H7 (cell line): ENCODE measurements around the gene SPDYE16. TPM values are rescaled to one million over a fixed set of nuclear protein-coding genes. Genes with fewer than 3 reads are reported as not detected.
"Not testable (repeated sequence)": the region's sequence is repeated elsewhere in the genome, so short reads cannot be mapped to it uniquely, and the experiment has no call there.

Source experiments
- DNase-seq: peaks from one replicate; pipeline ENCODE4 v3.0.0; 2012
- H3K27me3 ChIP-seq: 2 replicates; pipeline ENCODE4 v1.6.0; 2011; ENCODE audit warnings: mild to moderate bottlenecking, low read length; ENCODE audit not compliant: control insufficient read depth, insufficient read depth
- H3K36me3 ChIP-seq: replicated peaks from 2 replicates; pipeline ENCODE4 v1.5.1; 2011; ENCODE audit warnings: low read length; ENCODE audit not compliant: control insufficient read depth, insufficient read depth
- H3K4me3 ChIP-seq: 2 replicates; pipeline ENCODE4 v1.5.1; 2011; ENCODE audit warnings: low read depth, mild to moderate bottlenecking, control low read depth, low read length, moderate library complexity; ENCODE audit not compliant: insufficient read depth
- total RNA-seq: library from RNA; depleted of rRNA; stranded (reverse); fragments of >200 nt; shearing (Covaris generic); gene quantifications from 2 replicates; pipeline ENCODE4 v1.2.3, GENCODE V29; 2014

The SPDYE16 gene
- total RNA-seq, 1 experiment from 2014 or later = not detected

DNA sequence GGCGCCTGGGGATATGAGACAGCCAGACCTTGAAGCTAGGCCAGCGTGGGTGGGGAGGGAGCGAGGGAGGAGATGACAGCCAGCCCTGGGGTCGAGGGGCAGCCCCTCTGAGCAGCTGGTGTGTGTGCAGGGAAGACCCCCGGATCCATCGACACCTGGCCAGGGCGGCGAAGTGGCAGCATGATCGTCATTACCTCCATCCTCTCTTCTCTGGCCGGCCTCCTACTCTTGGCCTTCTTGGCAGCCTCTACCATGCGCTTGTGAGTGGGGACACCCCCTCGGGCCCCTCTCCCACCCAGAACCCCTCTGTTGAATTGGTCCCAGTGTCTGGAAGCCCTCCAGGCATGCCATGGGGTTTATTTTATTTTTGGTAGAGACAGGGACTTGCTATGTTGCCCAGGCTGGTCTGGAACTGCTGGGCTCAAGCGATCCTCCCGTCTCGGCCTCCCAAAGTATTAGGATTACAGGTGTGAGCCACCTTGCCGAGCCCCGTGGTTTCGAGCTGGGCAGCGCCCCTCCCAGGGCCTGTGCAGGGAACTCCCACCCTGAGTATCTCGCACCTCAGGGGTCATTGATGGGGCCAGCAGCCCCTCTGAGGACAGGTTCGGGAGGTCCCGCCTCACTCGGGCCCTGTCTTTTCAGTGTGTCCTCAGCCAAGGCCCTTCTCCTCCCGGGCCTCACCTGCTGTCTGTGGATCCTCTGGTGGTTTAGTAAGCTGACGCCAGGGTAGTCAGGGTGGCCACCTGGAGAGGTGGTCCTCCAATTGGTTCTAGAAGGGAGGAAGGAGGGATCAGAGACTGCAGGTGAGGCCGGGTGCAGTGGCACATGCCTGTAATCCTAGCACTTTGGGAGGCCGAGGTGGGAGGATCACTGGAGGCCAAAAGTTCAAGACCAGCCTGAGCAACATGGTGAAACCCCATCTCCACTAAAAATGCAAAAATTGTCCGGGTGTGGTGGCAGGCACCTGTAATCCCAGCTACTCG is 29.0 kb downstream of the SPDYE16 start:
- peak; percentile 55 for DNase-seq

DNA sequence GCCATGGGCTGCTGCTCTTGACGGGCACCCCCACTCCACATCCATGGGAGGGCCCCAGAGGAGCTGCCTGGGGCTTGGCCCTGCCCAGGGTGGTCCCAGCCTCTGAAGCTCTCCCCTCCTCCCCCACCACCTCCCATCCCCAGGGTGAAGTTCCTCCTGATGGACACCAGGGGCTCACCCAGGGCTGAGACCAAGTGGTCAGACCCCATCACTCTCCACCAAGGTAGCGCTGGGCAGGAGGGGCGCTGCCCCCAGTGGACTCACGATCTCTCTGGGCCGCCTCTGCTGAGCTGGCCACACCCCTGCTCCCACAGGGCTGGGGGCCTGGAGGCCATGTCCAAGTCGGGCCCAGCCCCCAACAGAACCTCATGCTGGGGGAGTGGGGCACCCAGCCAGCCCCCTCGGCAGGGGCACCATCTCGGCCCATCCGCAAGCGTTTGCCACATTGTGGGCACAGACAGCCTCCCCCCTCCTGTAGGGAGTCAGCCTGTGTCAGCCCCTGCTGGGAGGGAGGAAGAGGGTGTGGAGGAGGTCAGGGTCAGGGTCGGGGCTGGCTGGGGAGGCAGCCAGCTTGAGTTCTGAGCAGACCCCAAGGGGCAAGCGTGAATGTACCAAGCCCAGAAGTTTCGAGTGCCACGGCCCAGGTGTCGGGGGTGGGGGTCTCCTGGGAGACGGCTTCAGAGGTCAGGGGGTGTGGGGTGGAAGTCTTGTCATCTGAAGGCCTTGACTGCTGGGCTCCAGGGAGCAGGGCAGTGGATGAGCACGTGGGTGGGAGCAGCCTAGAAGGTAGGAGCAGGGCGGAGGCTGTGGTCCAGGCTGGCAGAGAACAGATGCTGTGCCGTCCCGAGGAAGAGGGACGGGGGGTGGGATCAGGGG is 29.9 kb downstream of the SPDYE16 start:
- H3K27me3 ChIP-seq = no peaks in the 10 kb centered on the region
- no peaks in the 10 kb centered on the region for H3K36me3 ChIP-seq
- H3K4me3 ChIP-seq = no peak overlapping the region
- DNase-seq = peak; percentile 89

More for the DNA sequence above, 29.0 kb downstream of the SPDYE16 start:
- Histone ChIP-seq H3K36me3 (no peaks in the 10 kb centered on the region), H3K27me3 (no peaks in the 10 kb centered on the region), H3K4me3 (no peak overlapping the region)

GRCh38 chr7:76511911-76512885 is 30.9 kb downstream of the SPDYE16 start:
- H3K4me3 ChIP-seq, H3K27me3 ChIP-seq, H3K36me3 ChIP-seq, DNase-seq: not testable (repeated sequence)

DNA sequence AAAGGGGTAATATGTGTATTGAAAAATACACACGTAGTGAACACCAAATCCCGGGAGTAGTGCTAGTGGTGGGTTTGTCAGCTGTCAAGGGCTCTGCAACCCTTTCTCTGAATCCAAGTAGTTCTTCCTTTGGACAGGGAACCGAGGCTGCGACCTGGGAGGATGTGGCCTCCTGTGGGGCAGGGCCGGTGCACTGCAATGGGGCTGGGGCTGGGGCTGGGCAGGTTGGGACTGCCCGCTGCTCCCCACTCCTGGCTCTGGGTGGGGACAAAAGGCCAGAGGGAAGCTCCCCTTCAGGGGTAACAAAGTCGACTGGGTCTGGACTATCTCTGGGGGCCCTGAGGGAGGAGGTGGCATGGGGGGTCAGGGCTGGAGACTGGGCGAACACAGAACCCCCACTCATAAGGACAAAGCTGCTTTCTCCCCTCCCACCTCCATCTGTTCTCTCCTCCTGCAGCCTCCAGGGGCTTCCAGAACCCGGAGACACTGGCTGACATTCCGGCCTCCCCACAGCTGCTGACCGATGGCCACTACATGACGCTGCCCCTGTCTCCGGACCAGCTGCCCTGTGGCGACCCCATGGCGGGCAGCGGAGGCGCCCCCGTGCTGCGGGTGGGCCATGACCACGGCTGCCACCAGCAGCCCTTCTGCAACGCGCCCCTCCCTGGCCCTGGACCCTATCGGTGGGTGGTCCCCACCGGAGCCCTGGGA is 31.7 kb downstream of the SPDYE16 start:
- DNase-seq, H3K36me3 ChIP-seq: not testable (repeated sequence)

GRCh38 chr7:76509931-76510877 is 32.9 kb downstream of the SPDYE16 start, which contains the start of gene UPK3B:
TSS of gene UPK3B (plus strand) at chr7:76510552. CDS start at chr7:76510653, 101 bp downstream.
- H3K4me3 ChIP-seq = no peak within 1 kb of the TSS
- H3K36me3 ChIP-seq = peaks cover 1% of the 10 kb centered on the region; the same call in 1 of the 2 replicates
- DNase-seq = peak; percentile 93
- no peaks in the 10 kb centered on the region for H3K27me3 ChIP-seq

More for the DNA sequence above, 31.7 kb downstream of the SPDYE16 start:
- not testable (repeated sequence) for H3K4me3 ChIP-seq, H3K27me3 ChIP-seq

GRCh38 chr7:76507723-76508406 is 35.2 kb downstream of the SPDYE16 start:
- no peaks in the 10 kb centered on the region for H3K27me3 ChIP-seq
- DNase-seq = peak; percentile 18
- peaks cover 1% of the 10 kb centered on the region; the same call in 1 of the 2 replicates for H3K36me3 ChIP-seq
- no peak overlapping the region for H3K4me3 ChIP-seq

GRCh38 chr7:76506643-76507042 is 36.5 kb downstream of the SPDYE16 start:
- not testable (repeated sequence) for H3K36me3 ChIP-seq, H3K4me3 ChIP-seq, DNase-seq, H3K27me3 ChIP-seq

DNA sequence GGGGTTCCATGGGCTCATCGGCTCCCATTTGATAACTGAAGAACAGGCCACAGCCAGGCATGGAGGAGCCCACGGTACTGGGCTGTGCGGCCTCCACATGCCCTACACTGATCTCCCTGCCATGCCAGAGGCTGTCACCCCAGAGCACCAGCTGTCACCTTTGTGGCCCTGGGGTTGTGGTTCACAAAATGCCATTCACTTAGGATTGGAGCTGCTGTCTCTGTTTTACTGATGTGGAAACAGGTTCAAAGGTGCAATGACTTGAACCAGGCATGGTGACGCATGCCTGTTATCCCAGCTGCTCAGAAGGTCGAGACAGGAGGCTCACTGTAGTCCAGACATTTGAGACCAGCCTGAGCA is 37.0 kb downstream of the SPDYE16 start:
- H3K27me3 ChIP-seq = no peaks in the 10 kb centered on the region
- peaks cover 2% of the 10 kb centered on the region for H3K36me3 ChIP-seq
- peak; percentile 11 for DNase-seq
- H3K4me3 ChIP-seq = no peak overlapping the region

DNA sequence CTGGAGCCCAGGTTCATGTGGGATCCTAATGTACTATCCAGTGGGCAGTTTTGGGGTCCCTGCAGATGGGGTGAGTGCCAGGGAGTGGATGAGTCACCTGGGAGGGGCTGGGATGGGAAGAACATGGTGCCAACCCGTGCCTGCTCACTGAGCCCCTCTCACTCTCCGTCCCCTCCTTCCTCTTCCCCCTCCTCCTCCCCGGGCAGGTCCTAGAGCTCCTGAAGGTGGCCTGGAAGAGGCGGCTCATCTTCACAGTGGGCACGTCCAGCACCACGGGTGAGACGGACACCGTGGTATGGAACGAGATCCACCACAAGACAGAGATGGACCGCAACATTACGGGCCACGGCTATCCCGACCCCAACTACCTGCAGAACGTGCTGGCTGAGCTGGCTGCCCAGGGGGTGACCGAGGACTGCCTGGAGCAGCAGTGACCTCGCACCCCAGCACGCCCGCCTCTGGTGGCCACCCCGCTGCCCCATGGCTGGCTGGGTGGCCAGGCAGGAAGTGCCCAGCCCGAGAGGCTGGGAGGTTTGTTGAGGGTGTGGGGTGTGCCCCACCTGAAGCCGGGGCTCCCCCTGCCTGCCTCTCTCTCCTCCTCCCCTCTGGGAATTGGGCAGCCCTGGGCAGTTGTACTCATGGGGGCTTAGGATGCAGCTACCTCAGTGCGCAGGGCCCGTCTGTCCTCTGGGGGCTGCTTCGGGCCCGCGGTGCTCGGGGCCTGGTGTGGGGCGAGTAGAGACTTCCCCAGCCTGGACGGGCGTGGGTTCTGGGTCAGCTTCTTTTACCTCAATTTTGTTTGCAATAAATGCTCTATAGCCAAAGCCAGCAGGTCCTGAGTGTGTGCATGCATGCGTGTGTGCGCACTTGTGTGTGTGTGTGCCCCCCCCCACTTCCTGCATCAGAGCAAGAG is 37.7 kb downstream of the SPDYE16 start:
- H3K27me3 ChIP-seq = no peaks in the 10 kb centered on the region
- no peak overlapping the region for H3K4me3 ChIP-seq
- peak; percentile 46 for DNase-seq
- H3K36me3 ChIP-seq = peaks cover 2% of the 10 kb centered on the region

DNA sequence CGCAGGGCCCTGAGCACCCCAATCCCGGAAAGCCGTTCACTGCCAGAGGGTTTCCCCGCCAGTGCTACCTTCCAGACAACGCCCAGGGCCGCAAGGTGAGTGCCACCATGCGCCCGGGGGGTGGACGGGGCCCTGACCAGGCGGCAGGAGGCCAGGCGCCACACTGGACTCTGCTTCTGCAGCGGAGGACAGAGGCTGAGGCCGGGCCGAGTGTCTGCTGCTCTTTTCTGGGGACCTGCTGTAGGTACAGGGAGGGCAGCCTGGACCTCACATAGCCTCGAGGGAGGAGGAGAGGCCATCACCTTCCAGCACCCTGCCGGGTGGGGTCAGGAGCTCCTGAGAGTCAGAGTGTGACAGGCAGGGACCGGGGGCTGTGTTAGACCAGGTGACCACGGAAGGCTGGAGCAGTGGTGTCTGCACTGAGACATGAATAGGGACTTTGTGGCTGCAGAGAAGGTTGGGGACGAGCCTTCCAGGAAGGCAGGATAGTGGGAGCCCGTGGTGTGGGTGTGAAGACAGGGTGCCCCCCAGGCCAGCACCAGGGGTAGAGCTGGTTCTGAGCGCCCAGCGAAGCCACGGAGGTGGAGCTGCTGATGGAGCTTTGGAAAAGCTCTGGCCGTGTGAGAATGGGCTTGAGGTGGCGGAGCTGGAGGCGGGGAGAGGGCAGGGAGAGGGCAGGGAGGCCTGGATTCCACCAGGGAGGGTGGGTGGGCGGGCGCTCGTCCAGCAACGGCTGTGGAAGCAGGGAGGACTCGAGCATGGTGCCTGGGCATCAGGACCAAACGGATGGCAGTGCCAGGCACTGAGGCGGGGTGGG is 38.5 kb downstream of the SPDYE16 start:
- not testable (repeated sequence) for H3K36me3 ChIP-seq, H3K4me3 ChIP-seq, H3K27me3 ChIP-seq
- DNase-seq = peak; percentile 41

DNA sequence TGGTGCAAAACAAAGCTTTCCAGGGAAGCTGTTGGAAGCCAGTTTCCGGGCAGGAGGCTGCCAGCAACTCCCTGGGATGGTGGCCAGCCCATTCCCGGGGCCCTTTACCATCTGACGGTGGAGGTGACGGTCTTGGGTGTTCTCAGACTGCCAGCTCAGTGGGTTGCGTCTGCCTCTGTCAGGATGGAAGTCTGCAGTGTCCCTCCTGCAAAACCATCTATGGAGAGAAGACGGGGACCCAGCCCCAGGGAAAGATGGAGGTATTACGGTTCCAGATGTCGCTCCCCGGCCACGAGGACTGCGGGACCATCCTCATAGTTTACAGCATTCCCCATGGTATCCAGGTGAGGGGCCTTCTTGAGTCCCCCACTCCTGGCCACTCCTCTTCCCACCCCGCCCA is 39.9 kb downstream of the SPDYE16 start:
- DNase-seq, H3K27me3 ChIP-seq, H3K36me3 ChIP-seq, H3K4me3 ChIP-seq: not testable (repeated sequence)
